ENCODE measurements around the gene NKD1.

The NKD1 gene

GRCh38 chr16:50619702-50620491 is 71.7 kb downstream of the NKD1 start:
- H3K4me2 ChIP-seq (ENCODE audit: low read length): no peak overlapping the region
- H2AFZ ChIP-seq (ENCODE audit: low read depth, low read length): no peak overlapping the region
- H3K4me1 ChIP-seq (ENCODE audit: low read length): peaks cover 13% of the 10 kb centered on the region
- no peaks in the 10 kb centered on the region for H3K9me3 ChIP-seq (ENCODE audit: insufficient read depth, low read length)
- no peak for TF ChIP-seq EZH2phosphoT487 (IDR thresholded peaks at IDR 0.05; ENCODE audit: low read depth)
- TF ChIP-seq CTCF (IDR thresholded peaks at IDR 0.05; ENCODE audit: low read depth, low read length): no peak
- H3K27ac ChIP-seq (ENCODE audit: low read length): no peak overlapping the region
- H3K36me3 ChIP-seq (replicated peaks; ENCODE audit: low read depth, low read length): no peaks in the 10 kb centered on the region
- no peaks in the 10 kb centered on the region for H4K20me1 ChIP-seq (ENCODE audit: insufficient read depth, low read length)
- no peak overlapping the region for H3K4me3 ChIP-seq (ENCODE audit: low read length)
- no peaks in the 10 kb centered on the region for H3K79me2 ChIP-seq (ENCODE audit: low read length)
- H3K9ac ChIP-seq (ENCODE audit: low read length): no peak overlapping the region
- H3K27me3 ChIP-seq (ENCODE audit: low read depth, low read length): no peaks in the 10 kb centered on the region

- no peaks in the 10 kb centered on the region for H3K36me3 ChIP-seq (replicated peaks; ENCODE audit: low read depth, low read length)
- H2AFZ ChIP-seq (ENCODE audit: low read depth, low read length): no peak overlapping the region
- H3K27me3 ChIP-seq (ENCODE audit: low read depth, low read length): no peaks in the 10 kb centered on the region
- no peak overlapping the region for H3K9ac ChIP-seq (ENCODE audit: low read length)
- no peaks in the 10 kb centered on the region for H4K20me1 ChIP-seq (ENCODE audit: insufficient read depth, low read length)
- H3K4me3 ChIP-seq (ENCODE audit: low read length): no peak overlapping the region
- H3K4me1 ChIP-seq (ENCODE audit: low read length): peaks cover 13% of the 10 kb centered on the region
- H3K4me2 ChIP-seq (ENCODE audit: low read length): no peak overlapping the region
- TF ChIP-seq EZH2phosphoT487 (IDR thresholded peaks at IDR 0.05; ENCODE audit: low read depth) (no peak), CTCF (IDR thresholded peaks at IDR 0.05; ENCODE audit: low read depth, low read length) (no peak)
- no peaks in the 10 kb centered on the region for H3K79me2 ChIP-seq (ENCODE audit: low read length)
- H3K9me3 ChIP-seq (ENCODE audit: insufficient read depth, low read length): no peaks in the 10 kb centered on the region
- no peak overlapping the region for H3K27ac ChIP-seq (ENCODE audit: low read length)
Observed at GRCh38 chr16:50620646-50621451, 72.7 kb downstream of the NKD1 start.

- Histone ChIP-seq H3K79me2 (ENCODE audit: low read length) (no peaks in the 10 kb centered on the region), H3K4me1 (ENCODE audit: low read length) (peaks cover 13% of the 10 kb centered on the region), H3K4me3 (ENCODE audit: low read length) (no peak overlapping the region), H3K9me3 (ENCODE audit: insufficient read depth, low read length) (no peaks in the 10 kb centered on the region), H3K9ac (ENCODE audit: low read length) (no peak overlapping the region), H3K4me2 (ENCODE audit: low read length) (no peak overlapping the region), H3K27ac (ENCODE audit: low read length) (no peak overlapping the region), H3K36me3 (replicated peaks; ENCODE audit: low read depth, low read length) (no peaks in the 10 kb centered on the region), H2AFZ (ENCODE audit: low read depth, low read length) (no peak overlapping the region), H4K20me1 (ENCODE audit: insufficient read depth, low read length) (no peaks in the 10 kb centered on the region), H3K27me3 (ENCODE audit: low read depth, low read length) (no peaks in the 10 kb centered on the region)
- TF ChIP-seq CTCF (IDR thresholded peaks at IDR 0.05; ENCODE audit: low read depth, low read length): no peak
- no peak for TF ChIP-seq EZH2phosphoT487 (IDR thresholded peaks at IDR 0.05; ENCODE audit: low read depth)
Observed at GRCh38 chr16:50621452-50621792, 73.2 kb downstream of the NKD1 start.

- Histone ChIP-seq H4K20me1 (ENCODE audit: insufficient read depth, low read length) (no peaks in the 10 kb centered on the region), H3K27ac (ENCODE audit: low read length) (no peak overlapping the region), H3K4me3 (ENCODE audit: low read length) (no peak overlapping the region), H2AFZ (ENCODE audit: low read depth, low read length) (no peak overlapping the region), H3K27me3 (ENCODE audit: low read depth, low read length) (no peaks in the 10 kb centered on the region), H3K36me3 (replicated peaks; ENCODE audit: low read depth, low read length) (no peaks in the 10 kb centered on the region), H3K4me1 (ENCODE audit: low read length) (peaks cover 12% of the 10 kb centered on the region), H3K4me2 (ENCODE audit: low read length) (no peak overlapping the region), H3K79me2 (ENCODE audit: low read length) (no peaks in the 10 kb centered on the region), H3K9ac (ENCODE audit: low read length) (no peak overlapping the region), H3K9me3 (ENCODE audit: insufficient read depth, low read length) (no peaks in the 10 kb centered on the region)
- no peak for TF ChIP-seq EZH2phosphoT487 (IDR thresholded peaks at IDR 0.05; ENCODE audit: low read depth)
- no peak for TF ChIP-seq CTCF (IDR thresholded peaks at IDR 0.05; ENCODE audit: low read depth, low read length)
Observed at GRCh38 chr16:50622029-50622428, 73.8 kb downstream of the NKD1 start.
